ENCODE results near the gene ZMIZ1. TPM values are rescaled to one million over a fixed set of nuclear protein-coding genes. Genes with fewer than 3 reads are reported as not detected.

The ZMIZ1 gene
- polyA plus RNA-seq, 1 donor from 2014 or later: 26.8 TPM

GRCh38 chr10:79100771-79101170, 32.0 kb downstream of the ZMIZ1 start:
- Histone ChIP-seq H3K4me2 (ENCODE audit: low read length) (no peak overlapping the region), H3K4me3 (ENCODE audit: low read length) (no peak overlapping the region), H3K9ac (ENCODE audit: low read length) (no peak overlapping the region), H3K36me3 (ENCODE audit: insufficient read depth, low read length) (no peaks in the 10 kb centered on the region), H3K9me2 (ENCODE audit: insufficient read depth, low read length) (no peaks in the 10 kb centered on the region), H3F3A (ENCODE audit: insufficient read depth, low read length, poor library complexity, severe bottlenecking) (no peaks in the 10 kb centered on the region), H3K27me3 (ENCODE audit: insufficient read depth, low read depth, low read length) (no peaks in the 10 kb centered on the region), H3K79me2 (replicated peaks; ENCODE audit: insufficient read depth, low read length) (peaks cover 92% of the 10 kb centered on the region), H2AFZ (ENCODE audit: low read depth, low read length) (no peak overlapping the region), H3K9me3 (ENCODE audit: low read length) (no peaks in the 10 kb centered on the region), H3K27ac (ENCODE audit: low read length) (no peak overlapping the region), H4K20me1 (ENCODE audit: insufficient read depth) (peaks cover 56% of the 10 kb centered on the region)
- TF ChIP-seq SMC3 (conservative IDR thresholded peaks at IDR 0.05; ENCODE audit: poor library complexity): no peak
- TF ChIP-seq CTCF (IDR thresholded peaks at IDR 0.05; ENCODE audit: poor library complexity, severe bottlenecking): no peak
- no peak for TF ChIP-seq EZH2 (IDR thresholded peaks at IDR 0.05; ENCODE audit: borderline replicate concordance, insufficient read depth, low read length, poor library complexity, severe bottlenecking)
- no peak for TF ChIP-seq EP300 (conservative IDR thresholded peaks at IDR 0.05; ENCODE audit: poor library complexity, severe bottlenecking)
- no peak for TF ChIP-seq REST (IDR thresholded peaks at IDR 0.05; ENCODE audit: borderline replicate concordance)
- TF ChIP-seq RAD21 (conservative IDR thresholded peaks at IDR 0.05): no peak
- TF ChIP-seq TAF1 (IDR thresholded peaks at IDR 0.05; ENCODE audit: low read depth): no peak
- TF ChIP-seq POLR2AphosphoS5 (IDR thresholded peaks at IDR 0.05): no peak
- TF ChIP-seq MXI1 (conservative IDR thresholded peaks at IDR 0.05; ENCODE audit: poor library complexity, severe bottlenecking): no peak

- peaks cover 56% of the 10 kb centered on the region for H4K20me1 ChIP-seq (ENCODE audit: insufficient read depth)
- H3K4me2 ChIP-seq (ENCODE audit: low read length): no peak overlapping the region
- peak overlapping the region; percentile 16 for H3K9ac ChIP-seq (ENCODE audit: low read length)
Observed at GRCh38 chr10:79101560-79102497, 33.1 kb downstream of the ZMIZ1 start.

More at GRCh38 chr10:79101560-79102497, 33.1 kb downstream of the ZMIZ1 start:
- no peaks in the 10 kb centered on the region for H3K9me2 ChIP-seq (ENCODE audit: insufficient read depth, low read length)
- peak overlapping the region; percentile 10 for H3K4me3 ChIP-seq (ENCODE audit: low read length)
- H3K27ac ChIP-seq (ENCODE audit: low read length): peak overlapping the region; percentile 53
- H3K36me3 ChIP-seq (ENCODE audit: insufficient read depth, low read length): no peaks in the 10 kb centered on the region
- TF ChIP-seq REST (IDR thresholded peaks at IDR 0.05; ENCODE audit: borderline replicate concordance) (no peak), SMC3 (conservative IDR thresholded peaks at IDR 0.05; ENCODE audit: poor library complexity) (no peak), EZH2 (IDR thresholded peaks at IDR 0.05; ENCODE audit: borderline replicate concordance, insufficient read depth, low read length, poor library complexity, severe bottlenecking) (no peak), CTCF (IDR thresholded peaks at IDR 0.05; ENCODE audit: poor library complexity, severe bottlenecking) (no peak), POLR2AphosphoS5 (IDR thresholded peaks at IDR 0.05) (no peak), EP300 (conservative IDR thresholded peaks at IDR 0.05; ENCODE audit: poor library complexity, severe bottlenecking) (no peak), TAF1 (IDR thresholded peaks at IDR 0.05; ENCODE audit: low read depth) (no peak), MXI1 (conservative IDR thresholded peaks at IDR 0.05; ENCODE audit: poor library complexity, severe bottlenecking) (no peak), RAD21 (conservative IDR thresholded peaks at IDR 0.05) (no peak)
- no peaks in the 10 kb centered on the region for H3K27me3 ChIP-seq (ENCODE audit: insufficient read depth, low read depth, low read length)
- no peaks in the 10 kb centered on the region for H3F3A ChIP-seq (ENCODE audit: insufficient read depth, low read length, poor library complexity, severe bottlenecking)
- H3K79me2 ChIP-seq (replicated peaks; ENCODE audit: insufficient read depth, low read length): peaks cover 93% of the 10 kb centered on the region
- H2AFZ ChIP-seq (ENCODE audit: low read depth, low read length): no peak overlapping the region
- no peaks in the 10 kb centered on the region for H3K9me3 ChIP-seq (ENCODE audit: low read length)
